Endothelial cell of umbilical vein (primary cell): ENCODE data around the gene SPHK2. TPM values are rescaled to one million over a fixed set of nuclear protein-coding genes. Genes with fewer than 3 reads are reported as not detected.

Source experiments
- BruUV-seq: library from RNA; stranded (reverse); fragments of 400-500 nt; replicated peaks from 2 replicates; lab custom pipeline; 2021; lab: Mats Ljungman, UMichigan
- CTCF ChIA-PET: fragments of 300-600, 350-600 bp; sonication (Branson Sonifier 250); formaldehyde crosslinking; loops from one replicate; lab custom pipeline; 2021; ENCODE audit warnings: antibody characterized with exemption, inconsistent platforms; lab: Charles Lee
- POLR2A ChIA-PET: fragments of 300-600, 350-600 bp; sonication (Branson Sonifier 250); formaldehyde crosslinking; loops from one replicate; lab custom pipeline; 2021; ENCODE audit warnings: antibody characterized with exemption, inconsistent platforms; lab: Charles Lee
- DNase-seq: peaks from one replicate; pipeline ENCODE4 v3.0.0-alpha.2; 2011; ENCODE audit warnings: low read depth, low spot score
- FAIRE-seq: peaks from 2 replicates; lab custom pipeline; 2011; peaks lifted over from hg19 to GRCh38; lab: Jason Lieb, UNC
- H2AFZ ChIP-seq: 2 replicates; pipeline ENCODE4 v1.6.0; 2012; ENCODE audit warnings: low read depth, low read length, control low read depth, inconsistent platforms
- H3K27ac ChIP-seq: 2 replicates; pipeline ENCODE4 v1.5.1; 2011; ENCODE audit warnings: low read depth, mild to moderate bottlenecking, control low read depth, low read length, moderate library complexity; ENCODE audit not compliant: insufficient read depth
- H3K27me3 ChIP-seq, 2 experiments: 2 replicates each; pipeline versions ENCODE4 v1.6.0 to v1.6.1; 2011; ENCODE audit warnings: low read length in 2 of 2, mixed read lengths in 1 of 2; ENCODE audit not compliant: control insufficient read depth in 2 of 2, insufficient read depth in 2 of 2
- H3K36me3 ChIP-seq, 2 experiments: 2 replicates in 1 of 2; 3 replicates in 1 of 2; pipeline ENCODE4 v1.5.1; 2011; ENCODE audit warnings: low read length in 2 of 2, mild to moderate bottlenecking in 1 of 2, moderate library complexity in 1 of 2; ENCODE audit not compliant: control insufficient read depth in 2 of 2, insufficient read depth in 2 of 2; ENCODE audit errors: extremely low read depth in 1 of 2
- H3K4me1 ChIP-seq: 3 replicates; pipeline ENCODE4 v1.5.1; 2011; ENCODE audit warnings: mild to moderate bottlenecking, low read length; ENCODE audit not compliant: control insufficient read depth, insufficient read depth; ENCODE audit errors: extremely low read depth
- H3K4me2 ChIP-seq: 2 replicates; pipeline ENCODE4 v1.6.1; 2011; ENCODE audit warnings: low read length, control low read depth, mixed read lengths; ENCODE audit not compliant: insufficient read depth
- H3K4me3 ChIP-seq, 3 experiments: fragments of 200-600 bp in 1 of 3; sonication (generic), shearing (Covaris generic) in 1 of 3; replicated peaks in 1 of 3; 2 replicates each; pipeline ENCODE4 v1.5.1; 2011 to 2016; ENCODE audit warnings: control low read depth in 3 of 3, low read length in 3 of 3, mild to moderate bottlenecking in 2 of 3, inconsistent platforms in 1 of 3, low read depth in 1 of 3, moderate library complexity in 1 of 3; ENCODE audit not compliant: insufficient read depth in 1 of 3
- H3K79me2 ChIP-seq: 2 replicates; pipeline ENCODE4 v1.6.0; 2012; ENCODE audit warnings: low read length, inconsistent platforms; ENCODE audit not compliant: control insufficient read depth, insufficient read depth
- H3K9ac ChIP-seq: replicated peaks from 2 replicates; pipeline ENCODE3; 2011; ENCODE audit warnings: low read length, control low read depth; ENCODE audit not compliant: insufficient read depth; ENCODE audit errors: extremely low read depth
- H3K9me1 ChIP-seq: replicated peaks from 3 replicates; pipeline ENCODE4 v1.6.0; 2011; ENCODE audit warnings: mild to moderate bottlenecking, low read length; ENCODE audit not compliant: control insufficient read depth, insufficient read depth; ENCODE audit errors: extremely low read depth
- H3K9me3 ChIP-seq: replicated peaks from 2 replicates; pipeline ENCODE4 v1.5.1; 2012; ENCODE audit warnings: low read length, inconsistent platforms; ENCODE audit not compliant: control insufficient read depth, insufficient read depth
- H4K20me1 ChIP-seq: replicated peaks from 2 replicates; pipeline ENCODE3; 2011; ENCODE audit warnings: mild to moderate bottlenecking, low read length; ENCODE audit not compliant: control insufficient read depth, insufficient read depth; ENCODE audit errors: extremely low read depth
- EZH2 ChIP-seq: IDR thresholded peaks from 2 replicates; pipeline ENCODE4 v1.6.1; 2012; ENCODE audit warnings: borderline replicate concordance, low read depth, mild to moderate bottlenecking, moderate library complexity, low read length, inconsistent platforms; ENCODE audit not compliant: severe bottlenecking
- FOS ChIP-seq: IDR thresholded peaks from 2 replicates; pipeline ENCODE4 v1.6.1; 2011; ENCODE audit warnings: mild to moderate bottlenecking, low read length, moderate library complexity, borderline replicate concordance; ENCODE audit not compliant: insufficient read depth
- GATA2 ChIP-seq: IDR thresholded peaks from 2 replicates; pipeline ENCODE4 v1.7.0; 2011; ENCODE audit warnings: low read depth, mild to moderate bottlenecking, moderate library complexity, mixed read lengths, low read length; ENCODE audit not compliant: insufficient read length, insufficient read depth
- JUN ChIP-seq: IDR thresholded peaks from 2 replicates; pipeline ENCODE4 v1.6.1; 2011; ENCODE audit warnings: borderline replicate concordance, low read depth; ENCODE audit not compliant: insufficient read length, insufficient read depth
- MYC ChIP-seq: IDR thresholded peaks from one replicate; pipeline ENCODE4 v1.6.1; 2011; ENCODE audit warnings: mild to moderate bottlenecking, low read depth, low read length
- POLR2A ChIP-seq: IDR thresholded peaks from 2 replicates; pipeline ENCODE4 v1.6.1; 2012; ENCODE audit warnings: low read depth, mild to moderate bottlenecking, control low read depth, low read length
- POLR2AphosphoS5 ChIP-seq: IDR thresholded peaks from 2 replicates; pipeline ENCODE4 v1.6.1; 2012; ENCODE audit warnings: low read depth, mild to moderate bottlenecking, control low read depth, low read length, moderate library complexity; ENCODE audit not compliant: insufficient read depth
- dilution Hi-C: fragments of 300-500 bp; cut with MboI; formaldehyde crosslinking; loops from one replicate; pipeline ENCODE4 v1.15.0; 2019; ENCODE audit warnings: low sequenced_read_pairs; ENCODE audit not compliant: extremely low pct_ligation_motif_present
- intact Hi-C: fragments of 100-400 bp; cut with micrococcal nuclease; formaldehyde crosslinking; loops from one replicate; pipeline ENCODE4 v1.10.0; 2022
- polyA plus RNA-seq, 4 experiments: library from polyadenylated mRNA; depleted of rRNA in 3 of 4; stranded (reverse) in 3 of 4; unstranded in 1 of 4; fragments of >200 nt; gene quantifications; 2 replicates each; pipeline versions ENCODE4 v1.2.1 to v1.2.3, GENCODE V29; 2011 to 2012; ENCODE audit warnings: missing spikeins in 1 of 4
- total RNA-seq: library from RNA; stranded (reverse); gene quantifications from 2 replicates; pipeline ENCODE4 v1.2.3, GENCODE V29; 2021
- TF ChIP-seq, protein P1 (sequence below): IDR thresholded peaks from 2 replicates; pipeline ENCODE4 v1.6.1; 2011; ENCODE audit not compliant: insufficient read depth, insufficient read length
- TF ChIP-seq, protein P2 (sequence below), 2 donors: IDR thresholded peaks; 1 replicate in 1 of 2; 2 replicates in 1 of 2; pipeline ENCODE4 v1.5.1; 2011; ENCODE audit warnings: low read length in 2 of 2, mild to moderate bottlenecking in 2 of 2, moderate library complexity in 2 of 2, control low read depth in 1 of 2, inconsistent platforms in 1 of 2, low read depth in 1 of 2; ENCODE audit not compliant: insufficient read depth in 1 of 2; ENCODE audit errors: extremely low read depth in 1 of 2

The SPHK2 gene
- total and polyA plus RNA-seq, 2 donors (not counting 3 experiments of a cell fraction or from before 2014, with no cell fraction given), result 20.2 to 31.1 TPM

DNA sequence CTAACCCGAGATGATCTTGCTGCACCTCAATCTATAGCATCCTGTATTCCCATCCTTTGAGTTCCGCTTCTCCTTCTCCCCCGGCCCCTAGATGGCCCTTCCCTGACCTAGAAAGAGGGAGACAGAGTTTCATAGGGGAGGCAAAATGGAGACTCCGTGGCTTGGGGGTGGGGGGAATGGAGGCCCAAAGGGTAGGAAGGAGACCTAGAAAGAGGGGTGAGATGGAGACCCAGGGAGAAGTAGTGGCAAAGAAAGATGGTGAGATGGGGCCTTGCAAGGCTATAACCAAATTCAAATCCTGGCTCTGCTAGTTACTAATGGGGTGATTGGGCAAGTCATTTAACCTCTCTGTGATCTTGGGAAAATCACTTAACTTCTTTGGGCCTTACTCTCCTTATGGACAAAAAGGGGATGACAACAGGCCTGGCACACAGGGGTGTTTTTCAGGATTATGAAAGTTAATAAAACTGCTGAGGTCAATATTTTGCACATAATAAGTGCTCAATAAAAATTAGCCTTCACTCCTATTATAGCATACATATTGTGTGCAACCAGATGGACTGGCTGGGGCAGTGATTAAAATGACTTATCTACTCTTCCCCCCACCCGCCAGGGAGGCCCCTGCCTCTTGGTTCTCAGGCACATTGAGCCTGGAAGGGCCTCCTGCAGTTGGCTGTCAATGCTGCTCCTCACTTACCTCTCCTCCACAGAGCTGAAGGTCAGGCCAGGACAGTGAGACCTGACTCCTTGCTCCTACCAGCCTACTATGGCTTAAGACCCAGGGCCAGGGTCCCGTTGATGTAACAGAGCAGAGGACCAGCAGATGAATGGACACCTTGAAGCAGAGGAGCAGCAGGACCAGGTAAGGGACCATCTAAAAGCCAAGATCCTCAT lies 633 bp downstream of the SPHK2 start:
- peaks cover 38% of the 10 kb centered on the region for H3K79me2 ChIP-seq
- H3K9me1 ChIP-seq, result no peaks in the 10 kb centered on the region
- peaks cover 31% of the 10 kb centered on the region for H3K4me1 ChIP-seq
- BruUV-seq, result TSS peak; percentile 65
- no peaks in the 10 kb centered on the region for H3K9me3 ChIP-seq
- no peaks in the 10 kb centered on the region for H4K20me1 ChIP-seq
- ChIA-PET POLR2A (interaction anchor here (0.5 to 1.6 kb wide), 11 partner anchors 10 to 374 kb away, joined by 3 to 15 read pairs (median 4); partner anchors contain the start of genes GYS1 and RUVBL2), CTCF (interaction anchor here (0.9 to 2.7 kb wide), 4 partner anchors 10 to 26 kb away, joined by 3 to 12 read pairs (median 7); no protein-coding TSS in a partner anchor)
- H3K9ac ChIP-seq, result peak overlapping the region; percentile 91
- peak overlapping the region; percentile 95 for H3K4me2 ChIP-seq
- intact Hi-C loops (loop anchor here (1.0 kb wide), 1 partner anchor 17 kb away; the partner anchor contains the start of gene DBP), dilution Hi-C loops (no loop called here)
- peak; percentile 66 for FAIRE-seq
- no peaks in the 10 kb centered on the region for H3K27me3 ChIP-seq
- H3K27ac ChIP-seq, result peak overlapping the region; percentile 81
- TF ChIP-seq JUN, result no peak
- no peak for TF ChIP-seq MYC
- TF ChIP-seq POLR2A, result no peak
- no peak for TF ChIP-seq GATA2
- no peak for TF ChIP-seq POLR2AphosphoS5
- TF ChIP-seq, protein P1, sequence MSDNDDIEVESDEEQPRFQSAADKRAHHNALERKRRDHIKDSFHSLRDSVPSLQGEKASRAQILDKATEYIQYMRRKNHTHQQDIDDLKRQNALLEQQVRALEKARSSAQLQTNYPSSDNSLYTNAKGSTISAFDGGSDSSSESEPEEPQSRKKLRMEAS, result no peak
- no peak for TF ChIP-seq EZH2
- TF ChIP-seq, protein P2, sequence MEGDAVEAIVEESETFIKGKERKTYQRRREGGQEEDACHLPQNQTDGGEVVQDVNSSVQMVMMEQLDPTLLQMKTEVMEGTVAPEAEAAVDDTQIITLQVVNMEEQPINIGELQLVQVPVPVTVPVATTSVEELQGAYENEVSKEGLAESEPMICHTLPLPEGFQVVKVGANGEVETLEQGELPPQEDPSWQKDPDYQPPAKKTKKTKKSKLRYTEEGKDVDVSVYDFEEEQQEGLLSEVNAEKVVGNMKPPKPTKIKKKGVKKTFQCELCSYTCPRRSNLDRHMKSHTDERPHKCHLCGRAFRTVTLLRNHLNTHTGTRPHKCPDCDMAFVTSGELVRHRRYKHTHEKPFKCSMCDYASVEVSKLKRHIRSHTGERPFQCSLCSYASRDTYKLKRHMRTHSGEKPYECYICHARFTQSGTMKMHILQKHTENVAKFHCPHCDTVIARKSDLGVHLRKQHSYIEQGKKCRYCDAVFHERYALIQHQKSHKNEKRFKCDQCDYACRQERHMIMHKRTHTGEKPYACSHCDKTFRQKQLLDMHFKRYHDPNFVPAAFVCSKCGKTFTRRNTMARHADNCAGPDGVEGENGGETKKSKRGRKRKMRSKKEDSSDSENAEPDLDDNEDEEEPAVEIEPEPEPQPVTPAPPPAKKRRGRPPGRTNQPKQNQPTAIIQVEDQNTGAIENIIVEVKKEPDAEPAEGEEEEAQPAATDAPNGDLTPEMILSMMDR (IDR thresholded peaks at IDR 0.05; ENCODE audit: extremely low read depth in 1 of 2, insufficient read depth in 1 of 2, low read depth in 1 of 2, low read length in 2 of 2), result no peak
- TF ChIP-seq FOS, result no peak
- peaks cover 19 to 24% of the 10 kb centered on the region in 2 experiments for H3K36me3 ChIP-seq
- no peak for DNase-seq
- peak overlapping the region; percentile 56 to 87 (median 70) for H3K4me3 ChIP-seq
- H2AFZ ChIP-seq, result peak overlapping the region; percentile 81
